HG02884 (cell line): ENCODE measurements around the gene CPOX.

Experiments used
- ATAC-seq: cut with Tn5 transposase; IDR thresholded peaks from one replicate; pipeline ENCODE4 v1.9.1; 2021; ENCODE audit warnings: mild to moderate bottlenecking, moderate library complexity; ENCODE audit not compliant: unreplicated experiment

Gene CPOX

GRCh38 chr3:98541695-98542094 lies 51.7 kb downstream of the CPOX start:
- no peak for ATAC-seq

- peak; percentile 45 for ATAC-seq
Measured at GRCh38 chr3:98540346-98540745, 53.1 kb downstream of the CPOX start.

GRCh38 chr3:98536456-98537017 lies 56.9 kb downstream of the CPOX start:
- ATAC-seq: peak; percentile 74

GRCh38 chr3:98534734-98535133 lies 58.7 kb downstream of the CPOX start:
- no peak for ATAC-seq

GRCh38 chr3:98534168-98534567 lies 59.2 kb downstream of the CPOX start:
- no peak for ATAC-seq

- ATAC-seq: no peak
Measured at GRCh38 chr3:98532709-98533571, 60.5 kb downstream of the CPOX start.

- ATAC-seq: no peak
Measured at GRCh38 chr3:98532275-98532637, 61.2 kb downstream of the CPOX start.

GRCh38 chr3:98531622-98532274 lies 61.7 kb downstream of the CPOX start, which contains the start of gene GPR15:
GPR15 (plus strand) TSS chr3:98531978; CDS start chr3:98532034, 56 bp downstream.
- no peak for ATAC-seq

- ATAC-seq: no peak
Measured at GRCh38 chr3:98530676-98531075, 62.7 kb downstream of the CPOX start.

- ATAC-seq: no peak
Measured at GRCh38 chr3:98529856-98530459, 63.5 kb downstream of the CPOX start.
